ENCODE data around the gene INPP5A. TPM values are rescaled to one million over a fixed set of nuclear protein-coding genes. Genes with fewer than 3 reads are reported as not detected.

INPP5A gene
- total RNA-seq, 1 donor from 2014 or later, result 41.0 TPM

DNA sequence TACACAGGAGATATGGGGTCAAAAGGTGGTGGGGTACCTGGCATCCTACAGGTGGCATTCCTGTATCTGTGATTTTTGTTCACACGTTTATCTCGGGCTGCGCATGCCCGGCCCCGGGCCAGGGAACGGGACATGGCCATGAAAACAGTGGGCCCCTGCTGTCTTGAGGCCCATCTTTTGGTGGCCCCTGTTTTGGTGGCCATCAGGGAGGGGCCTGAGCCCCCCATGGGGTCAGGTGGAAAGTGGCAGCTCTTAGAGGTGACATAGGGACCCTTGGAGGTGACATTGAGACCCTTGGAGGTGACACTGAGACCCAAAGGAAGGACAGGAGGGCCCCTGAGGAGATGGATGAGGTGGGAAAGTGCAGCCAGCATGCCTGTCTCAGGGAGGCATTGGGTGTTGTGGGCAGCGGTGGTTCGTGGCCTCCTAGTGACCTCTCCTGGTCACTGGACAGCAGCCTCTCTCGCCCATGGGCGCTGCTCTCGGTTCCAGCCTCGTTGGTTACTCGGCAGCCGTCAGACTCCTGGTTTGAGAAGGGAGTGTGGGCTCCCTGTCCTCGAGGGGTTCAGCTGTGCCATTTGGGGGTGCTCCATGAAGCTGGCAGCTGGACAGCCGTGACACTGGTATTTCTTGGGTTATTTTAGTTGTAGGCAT is 39.9 kb downstream of the INPP5A start:
- Mint-ChIP-seq H3K27me3 (ENCODE audit: low read depth) (no peaks in the 10 kb centered on the region), H3K4me1 (peaks cover 41% of the 10 kb centered on the region), H3K9me3 (peaks cover 3% of the 10 kb centered on the region), H3K36me3 (peaks cover 6% of the 10 kb centered on the region), H3K4me3 (no peak overlapping the region), H3K27ac (no peak overlapping the region)
- TF ChIP-seq, protein P1, sequence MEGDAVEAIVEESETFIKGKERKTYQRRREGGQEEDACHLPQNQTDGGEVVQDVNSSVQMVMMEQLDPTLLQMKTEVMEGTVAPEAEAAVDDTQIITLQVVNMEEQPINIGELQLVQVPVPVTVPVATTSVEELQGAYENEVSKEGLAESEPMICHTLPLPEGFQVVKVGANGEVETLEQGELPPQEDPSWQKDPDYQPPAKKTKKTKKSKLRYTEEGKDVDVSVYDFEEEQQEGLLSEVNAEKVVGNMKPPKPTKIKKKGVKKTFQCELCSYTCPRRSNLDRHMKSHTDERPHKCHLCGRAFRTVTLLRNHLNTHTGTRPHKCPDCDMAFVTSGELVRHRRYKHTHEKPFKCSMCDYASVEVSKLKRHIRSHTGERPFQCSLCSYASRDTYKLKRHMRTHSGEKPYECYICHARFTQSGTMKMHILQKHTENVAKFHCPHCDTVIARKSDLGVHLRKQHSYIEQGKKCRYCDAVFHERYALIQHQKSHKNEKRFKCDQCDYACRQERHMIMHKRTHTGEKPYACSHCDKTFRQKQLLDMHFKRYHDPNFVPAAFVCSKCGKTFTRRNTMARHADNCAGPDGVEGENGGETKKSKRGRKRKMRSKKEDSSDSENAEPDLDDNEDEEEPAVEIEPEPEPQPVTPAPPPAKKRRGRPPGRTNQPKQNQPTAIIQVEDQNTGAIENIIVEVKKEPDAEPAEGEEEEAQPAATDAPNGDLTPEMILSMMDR (IDR thresholded peaks at IDR 0.05; ENCODE audit: unreplicated experiment), result no peak
- DNase-seq (ENCODE audit: low spot score in 2 of 2, unreplicated experiment in 2 of 2), result no peak

DNA sequence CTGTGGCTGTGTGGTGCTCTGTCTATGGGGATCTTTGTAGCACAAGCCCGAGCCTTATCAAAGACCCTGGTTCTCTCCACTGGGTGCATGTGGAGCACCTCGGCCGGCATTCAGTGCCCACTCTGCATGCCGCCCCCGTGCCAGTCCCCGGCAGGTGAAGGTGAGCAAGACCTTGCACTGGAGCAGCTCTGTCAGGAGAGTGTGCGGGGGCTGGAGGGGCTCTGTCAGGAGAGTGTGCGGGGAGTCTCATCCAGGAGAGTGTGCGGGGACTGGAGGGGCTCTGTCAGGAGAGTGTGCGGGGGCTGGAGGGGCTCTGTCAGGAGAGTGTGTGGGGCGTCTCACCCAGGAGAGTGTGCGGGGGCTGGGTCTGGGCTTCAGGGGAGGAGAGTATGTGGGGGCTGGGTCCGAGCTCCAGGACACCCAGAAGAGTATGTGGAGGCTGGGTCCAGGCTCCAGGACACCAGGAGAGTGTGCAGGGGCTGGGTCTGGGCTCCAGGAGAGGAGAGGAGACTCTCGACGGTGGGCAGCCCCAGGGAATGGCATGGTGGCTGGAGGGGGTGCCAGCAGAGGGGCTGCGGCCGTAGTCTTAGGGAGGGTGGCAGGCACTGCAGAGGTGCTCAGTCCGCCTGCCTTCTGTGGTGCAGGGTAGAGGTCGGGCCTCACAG is 40.8 kb downstream of the INPP5A start:
- peaks cover 3% of the 10 kb centered on the region for H3K9me3 Mint-ChIP-seq
- peak overlapping the region; percentile 50 for H3K27ac Mint-ChIP-seq
- H3K4me3 Mint-ChIP-seq, result no peak overlapping the region
- no peaks in the 10 kb centered on the region for H3K27me3 Mint-ChIP-seq (ENCODE audit: low read depth)
- peaks cover 49% of the 10 kb centered on the region for H3K4me1 Mint-ChIP-seq
- DNase-seq (ENCODE audit: low spot score in 2 of 2, unreplicated experiment in 2 of 2), result no peak
- TF ChIP-seq, protein P1 (IDR thresholded peaks at IDR 0.05; ENCODE audit: unreplicated experiment), result no peak
- peaks cover 6% of the 10 kb centered on the region for H3K36me3 Mint-ChIP-seq

DNA sequence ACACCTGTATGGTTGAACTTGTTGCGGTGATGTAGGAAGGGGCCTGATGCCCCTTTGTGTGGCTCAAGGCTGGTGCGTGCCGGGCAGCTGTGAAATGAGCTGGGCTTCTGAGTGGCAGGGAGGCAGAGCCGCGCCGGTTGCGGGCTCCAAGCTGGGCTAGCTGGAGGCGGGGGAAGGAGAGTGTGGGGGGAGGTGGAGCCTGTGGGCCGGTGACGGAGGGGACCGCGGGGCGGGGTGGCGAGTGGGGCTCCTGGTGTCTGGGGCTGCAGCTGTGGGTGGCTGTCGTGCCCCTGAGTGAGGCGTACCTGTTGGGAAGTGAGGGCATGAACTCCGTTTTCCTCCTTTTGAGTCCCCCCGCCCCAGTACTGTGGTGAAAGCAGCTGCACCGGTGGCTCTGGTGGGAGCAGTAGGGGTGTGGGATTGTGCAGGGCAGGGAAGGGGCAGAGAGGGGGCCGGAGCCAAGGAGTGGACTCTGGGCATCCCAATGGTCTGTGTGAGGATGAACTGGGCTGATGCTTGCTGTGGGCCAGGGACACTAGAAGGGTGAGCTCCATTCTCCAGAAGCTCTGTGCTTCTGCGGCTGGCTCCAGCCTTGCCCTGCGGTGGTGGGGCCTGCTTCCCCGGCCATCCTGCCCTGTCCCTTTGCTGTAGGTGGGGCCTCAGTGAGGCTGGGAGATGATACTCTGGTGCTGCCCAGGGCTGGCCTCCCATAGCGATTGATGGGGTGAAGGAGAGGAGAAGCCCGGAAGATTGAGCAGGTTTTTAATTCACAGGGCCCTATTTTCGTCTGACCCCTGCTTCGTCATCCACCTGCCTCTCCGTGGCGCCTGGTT is 41.7 kb downstream of the INPP5A start:
- TF ChIP-seq, protein P1 (IDR thresholded peaks at IDR 0.05; ENCODE audit: unreplicated experiment), result no peak
- Mint-ChIP-seq H3K4me1 (peaks cover 50% of the 10 kb centered on the region), H3K27ac (no peak overlapping the region), H3K36me3 (peaks cover 6% of the 10 kb centered on the region), H3K9me3 (peaks cover 3% of the 10 kb centered on the region), H3K27me3 (ENCODE audit: low read depth) (no peaks in the 10 kb centered on the region), H3K4me3 (no peak overlapping the region)
- no peak for DNase-seq (ENCODE audit: low spot score in 2 of 2, unreplicated experiment in 2 of 2)

DNA sequence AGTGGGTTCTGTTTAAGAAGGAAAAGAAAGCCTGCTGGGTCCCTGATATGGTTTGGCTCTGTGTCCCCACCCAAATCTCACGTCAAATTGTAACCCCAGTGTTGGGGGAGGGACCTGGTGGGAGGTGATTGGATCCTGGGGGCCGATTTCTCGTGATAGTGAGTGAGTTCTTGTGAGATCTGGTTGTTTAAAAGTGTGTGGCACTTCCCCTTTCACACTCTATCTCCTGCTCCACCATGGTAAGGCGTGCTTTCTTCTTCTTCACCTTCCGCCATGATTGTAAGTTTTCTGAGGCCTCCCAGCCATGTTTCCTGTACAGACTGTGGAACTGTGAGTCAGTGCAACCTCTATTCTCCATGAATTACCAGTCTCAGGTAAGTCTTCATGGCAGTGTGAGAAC is 42.6 kb downstream of the INPP5A start:
- TF ChIP-seq, protein P1 (IDR thresholded peaks at IDR 0.05; ENCODE audit: unreplicated experiment), result no peak
- Mint-ChIP-seq H3K27ac (no peak overlapping the region), H3K27me3 (ENCODE audit: low read depth) (no peaks in the 10 kb centered on the region), H3K36me3 (peaks cover 6% of the 10 kb centered on the region), H3K4me1 (peaks cover 49% of the 10 kb centered on the region), H3K4me3 (no peak overlapping the region), H3K9me3 (peaks cover 3% of the 10 kb centered on the region)
- no peak for DNase-seq (ENCODE audit: low spot score in 2 of 2, unreplicated experiment in 2 of 2)

DNA sequence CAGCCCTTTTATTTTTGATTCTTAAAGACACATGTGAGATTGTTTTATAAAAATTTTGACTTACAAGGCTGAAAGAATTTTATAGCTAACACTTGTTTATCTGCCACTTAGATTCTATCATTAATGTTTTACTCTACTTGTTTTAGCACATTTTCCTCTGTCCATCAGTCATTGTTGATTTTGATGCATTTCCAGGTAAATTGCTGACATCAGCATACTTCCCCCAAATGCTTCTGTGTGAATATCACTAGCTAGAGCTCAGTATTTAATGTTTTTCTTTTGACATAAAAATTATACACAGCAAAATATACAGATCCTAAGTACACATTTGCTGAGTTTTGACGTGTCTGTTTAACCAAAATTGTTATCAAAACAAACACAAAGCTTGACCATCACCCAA is 43.0 kb downstream of the INPP5A start:
- DNase-seq (ENCODE audit: low spot score in 2 of 2, unreplicated experiment in 2 of 2), result no peak
- Mint-ChIP-seq H3K27me3 (ENCODE audit: low read depth) (no peaks in the 10 kb centered on the region), H3K36me3 (peaks cover 6% of the 10 kb centered on the region), H3K9me3 (peaks cover 3% of the 10 kb centered on the region), H3K27ac (no peak overlapping the region), H3K4me1 (peaks cover 44% of the 10 kb centered on the region), H3K4me3 (no peak overlapping the region)
- TF ChIP-seq, protein P1 (IDR thresholded peaks at IDR 0.05; ENCODE audit: unreplicated experiment), result no peak

Measured in mesothelial cell of epicardium (in vitro differentiated cells).